HG02588 (cell line): ENCODE data around the gene HSD11B2.

ENCODE experiments used
- ATAC-seq: cut with Tn5 transposase; IDR thresholded peaks from one replicate; pipeline ENCODE4 v1.9.1; 2021; ENCODE audit warnings: mild to moderate bottlenecking, moderate library complexity; ENCODE audit not compliant: unreplicated experiment

Gene HSD11B2

DNA sequence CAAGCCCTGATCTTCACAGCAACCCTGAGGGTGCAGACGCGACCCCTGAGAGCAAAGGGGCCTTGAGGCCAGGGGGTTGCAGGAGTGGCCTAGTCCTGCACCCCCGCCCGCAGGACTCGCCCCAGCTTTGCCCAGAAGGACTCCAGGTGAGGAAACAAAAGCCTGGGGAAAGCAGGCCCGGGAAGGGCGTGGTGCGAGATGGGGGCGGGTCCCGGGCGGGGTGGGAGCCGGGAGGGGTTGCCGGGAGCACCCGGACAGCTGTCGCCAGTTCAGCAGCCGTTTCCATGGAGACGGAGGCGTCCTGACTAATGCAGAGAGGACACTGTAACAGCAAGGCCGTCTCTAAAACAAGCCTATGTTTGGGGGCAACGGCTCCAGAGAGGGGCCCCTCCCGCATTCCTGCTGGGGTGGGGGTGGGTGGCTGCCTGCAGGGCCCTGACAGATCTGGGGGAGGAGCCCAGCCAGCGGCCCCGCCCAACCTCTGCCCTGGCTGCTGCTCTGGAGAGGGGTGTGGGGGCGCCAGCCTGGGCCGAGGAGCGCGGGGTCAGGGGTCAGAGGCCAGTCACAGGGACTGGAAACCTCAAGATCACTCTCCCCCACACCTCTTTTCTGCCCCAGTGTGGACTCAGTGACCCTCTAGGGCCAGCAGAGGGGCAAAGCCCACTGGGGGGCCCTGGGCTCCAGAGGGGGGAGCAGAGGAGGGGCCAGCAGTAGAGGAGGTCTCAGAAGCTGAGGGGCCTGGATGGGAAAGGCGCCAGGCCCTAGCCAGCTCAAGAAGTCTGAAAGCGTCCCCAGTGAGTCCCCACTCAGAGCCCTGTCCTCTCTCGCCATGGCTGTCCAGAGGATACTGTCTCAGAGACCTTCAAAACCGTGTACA is 34.5 kb upstream of the HSD11B2 start:
- no peak for ATAC-seq

DNA sequence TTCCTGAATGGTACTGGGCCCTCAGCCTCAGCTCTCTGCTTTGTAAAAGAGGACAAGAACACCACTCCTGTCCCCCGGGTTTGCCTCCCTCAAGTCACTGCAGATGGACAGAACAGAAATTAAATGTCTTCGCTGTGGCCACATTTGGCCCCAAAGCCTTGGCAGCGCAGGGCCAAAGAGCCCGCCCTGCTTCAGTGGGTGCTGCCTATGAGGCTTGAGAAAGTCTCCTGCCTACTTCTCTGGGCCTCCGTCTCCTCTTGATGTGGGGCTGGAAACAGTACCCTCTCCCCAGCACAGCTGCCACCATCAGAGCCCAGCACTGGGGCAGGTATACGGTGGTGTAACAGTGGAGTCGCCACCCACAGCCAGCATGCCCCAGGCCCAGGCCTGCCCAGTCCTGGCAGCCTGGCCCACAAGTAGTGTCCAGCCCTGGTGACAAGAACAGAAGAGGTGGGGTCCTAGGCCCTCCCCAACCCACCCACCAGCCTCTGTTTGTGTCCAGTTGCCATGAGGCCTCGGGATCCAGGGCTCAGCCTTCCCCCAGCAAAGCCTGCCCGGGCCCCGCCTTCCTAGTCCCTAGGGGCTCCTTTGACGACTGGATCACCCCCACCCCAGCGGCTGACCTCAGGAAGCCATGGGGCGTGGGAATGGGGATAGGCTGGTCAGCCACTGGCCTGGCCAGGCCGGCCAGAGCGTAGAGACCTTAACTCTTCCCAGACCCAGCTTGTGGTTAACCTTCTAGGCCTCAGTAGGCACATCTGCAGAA is 33.7 kb upstream of the HSD11B2 start:
- ATAC-seq, result no peak

DNA sequence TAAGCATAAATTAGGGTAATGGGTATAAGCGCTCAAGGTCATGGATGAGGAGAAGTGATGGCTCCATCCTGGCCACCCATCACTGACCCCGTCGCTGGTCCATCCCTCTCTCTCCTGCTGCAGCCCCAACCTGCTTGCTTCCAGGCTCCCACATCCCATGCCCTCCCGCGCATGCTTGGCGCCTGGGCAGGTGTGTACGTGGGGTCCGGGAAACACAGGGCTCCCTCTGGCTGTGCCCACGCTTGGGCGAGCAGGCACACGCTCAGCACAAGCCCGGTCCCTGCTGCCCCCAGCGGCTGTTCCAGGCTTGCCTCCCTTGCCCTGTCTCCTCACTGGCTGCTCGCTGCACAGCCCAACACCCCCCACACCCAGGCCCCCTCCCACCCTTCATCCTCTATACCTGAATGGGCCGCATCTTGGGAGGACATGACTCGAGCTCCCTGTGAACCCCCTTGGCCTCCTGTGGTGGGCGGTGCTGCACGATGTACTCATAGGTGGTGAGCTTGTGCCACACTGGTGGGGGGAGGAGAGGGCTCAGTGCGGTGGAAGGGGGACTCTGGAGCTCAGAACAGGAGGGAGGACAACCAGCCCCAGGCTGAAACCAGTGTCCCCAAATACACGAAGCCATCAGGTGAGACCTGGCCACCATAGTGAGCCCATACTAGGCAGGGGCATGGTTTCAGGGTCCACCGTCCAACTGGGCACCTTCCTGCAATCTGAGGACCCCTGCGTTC is 32.9 kb upstream of the HSD11B2 start:
- ATAC-seq, result no peak

- ATAC-seq, result no peak
Measured at GRCh38 chr16:67398546-67399217, 32.2 kb upstream of the HSD11B2 start.

DNA sequence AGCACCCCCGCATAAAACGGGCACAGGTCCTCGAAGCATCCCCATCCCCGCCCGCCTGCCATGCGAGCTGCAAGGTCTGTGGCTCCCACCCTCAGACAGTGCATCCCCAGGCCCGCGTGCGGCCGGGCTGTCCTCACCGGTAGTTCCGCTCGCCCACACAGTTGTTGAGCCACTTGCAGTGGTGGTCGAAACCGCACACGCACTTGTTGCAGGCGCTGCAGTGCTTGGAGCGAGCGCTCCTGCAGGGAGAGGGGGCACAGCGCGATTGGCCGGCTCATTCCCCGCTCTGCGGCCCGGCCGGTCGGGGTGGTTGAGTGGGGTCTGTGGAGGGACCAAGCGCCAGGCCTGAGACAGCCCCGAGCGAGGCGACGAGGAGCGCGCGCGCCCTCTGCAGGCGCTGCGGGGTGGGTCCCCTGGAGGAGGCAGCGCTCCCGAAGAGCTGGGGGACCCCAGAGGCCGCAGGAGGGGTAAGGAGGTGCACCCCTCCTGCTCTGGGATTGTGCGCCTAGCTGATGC is 31.6 kb upstream of the HSD11B2 start:
- no peak for ATAC-seq

- no peak for ATAC-seq
Measured at GRCh38 chr16:67399749-67400704, 30.9 kb upstream of the HSD11B2 start.

DNA sequence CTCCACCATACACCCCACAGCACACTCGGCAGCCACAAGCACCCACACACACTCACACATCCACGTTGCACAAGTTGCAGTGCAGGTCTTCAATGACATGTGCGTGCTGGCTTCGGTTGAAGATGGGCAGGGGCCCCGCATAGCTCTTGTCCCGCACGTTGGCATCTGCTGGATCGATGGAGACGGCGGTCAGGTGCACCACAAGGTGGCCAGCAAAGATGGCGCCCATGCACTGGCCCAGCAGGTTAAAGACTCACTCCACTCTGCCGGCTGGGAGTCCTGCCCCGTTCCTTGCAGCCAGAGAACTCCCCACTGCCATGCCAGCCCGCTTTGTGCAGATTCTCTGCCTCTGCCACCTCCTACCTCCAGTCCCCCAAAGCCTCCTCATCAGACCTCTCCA is 30.0 kb upstream of the HSD11B2 start:
- ATAC-seq, result no peak

GRCh38 chr16:67403976-67404555 is 26.9 kb upstream of the HSD11B2 start:
- ATAC-seq, result no peak

DNA sequence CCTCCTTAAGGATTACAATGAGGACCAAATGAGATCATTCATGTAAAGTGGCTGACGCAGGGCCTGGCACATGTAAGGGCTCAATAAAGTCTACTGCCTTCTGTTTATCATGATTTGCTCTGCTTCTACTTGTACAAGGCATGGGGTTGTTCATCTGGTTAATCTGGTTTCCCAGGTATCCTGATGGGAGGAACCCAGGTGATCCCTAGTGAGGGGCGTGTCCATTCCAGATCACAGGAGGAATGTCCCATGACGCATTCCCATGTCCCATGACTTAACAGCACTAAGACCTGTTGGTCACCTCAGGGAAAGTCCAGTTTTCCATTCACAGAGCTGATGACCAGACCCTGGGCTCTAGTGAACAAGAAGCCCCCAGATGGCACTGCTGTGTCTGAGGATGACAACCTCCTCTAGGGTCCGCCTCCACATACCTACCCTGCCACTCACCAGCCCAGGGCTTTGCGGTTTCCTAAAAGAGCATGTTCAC is 26.1 kb upstream of the HSD11B2 start:
- ATAC-seq, result no peak

DNA sequence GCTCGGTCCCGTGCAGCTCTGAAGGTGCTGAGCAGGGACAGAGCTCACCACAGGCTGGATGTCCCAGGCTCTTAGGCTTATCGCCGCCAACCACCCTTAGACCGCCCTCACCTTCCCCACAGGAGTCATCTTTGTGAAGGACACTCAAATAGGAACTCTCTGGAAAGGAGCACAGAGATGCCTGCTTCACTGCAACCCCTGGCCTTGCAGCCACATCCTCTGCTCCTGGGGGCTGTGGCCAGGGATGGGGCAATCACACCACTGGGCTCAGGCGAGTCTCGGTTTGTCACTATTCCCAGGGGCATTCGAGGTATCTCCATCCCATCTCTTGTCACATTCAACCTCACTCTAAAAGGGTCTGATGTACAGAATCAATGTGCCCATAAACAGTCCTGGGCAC is 25.6 kb upstream of the HSD11B2 start:
- ATAC-seq, result no peak

GRCh38 chr16:67406111-67406971 is 24.6 kb upstream of the HSD11B2 start:
- no peak for ATAC-seq

DNA sequence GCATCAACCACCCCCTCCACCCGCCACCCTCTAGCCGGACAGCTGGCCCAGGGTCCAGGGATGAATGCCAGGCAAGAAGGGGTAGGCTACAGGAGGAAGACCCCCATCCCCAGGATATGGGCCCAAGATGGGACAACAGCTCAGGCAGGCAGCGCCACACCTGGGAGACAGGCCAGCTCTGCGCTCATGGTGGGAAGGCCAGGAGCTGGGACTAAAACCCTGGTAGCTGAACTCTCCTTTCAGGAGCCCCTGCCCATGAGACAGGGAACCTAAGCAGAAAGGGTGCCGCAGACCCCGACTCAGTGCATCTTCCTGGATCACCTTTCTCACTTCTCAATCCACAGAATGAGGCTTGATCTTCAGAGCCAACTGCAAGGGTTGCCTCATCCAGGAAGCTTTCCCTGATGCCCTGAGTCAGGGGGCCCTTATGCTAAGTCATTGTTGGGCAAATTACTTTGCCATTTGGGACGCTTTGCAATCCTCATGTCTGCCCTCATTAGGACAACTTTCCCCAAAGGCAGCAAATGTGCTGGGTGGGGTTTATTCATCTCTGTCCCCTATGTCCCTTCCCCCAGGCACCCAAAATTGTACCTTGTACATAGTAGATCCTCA is 23.6 kb upstream of the HSD11B2 start:
- ATAC-seq, result no peak

- no peak for ATAC-seq
Measured at GRCh38 chr16:67407788-67408452, 23.0 kb upstream of the HSD11B2 start.

DNA sequence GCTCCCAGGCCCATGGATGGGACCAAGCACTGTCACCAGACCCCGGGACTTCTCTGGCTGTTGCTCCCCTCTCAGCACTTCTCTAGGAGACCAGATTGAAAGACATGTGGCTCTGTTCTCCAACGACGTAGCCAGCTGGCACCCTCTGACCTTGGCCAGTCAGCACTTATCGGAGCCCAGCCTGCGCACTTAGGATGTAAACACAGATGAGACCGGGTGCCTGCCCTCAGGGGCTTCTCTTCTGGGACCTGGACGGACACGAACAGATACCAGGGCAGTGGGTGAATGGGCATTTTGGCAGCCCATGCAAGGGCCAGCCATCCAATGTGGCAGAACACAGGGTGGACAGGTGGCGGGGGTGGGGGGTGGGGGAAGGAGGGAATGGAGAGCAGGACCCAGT is 21.3 kb upstream of the HSD11B2 start:
- no peak for ATAC-seq

DNA sequence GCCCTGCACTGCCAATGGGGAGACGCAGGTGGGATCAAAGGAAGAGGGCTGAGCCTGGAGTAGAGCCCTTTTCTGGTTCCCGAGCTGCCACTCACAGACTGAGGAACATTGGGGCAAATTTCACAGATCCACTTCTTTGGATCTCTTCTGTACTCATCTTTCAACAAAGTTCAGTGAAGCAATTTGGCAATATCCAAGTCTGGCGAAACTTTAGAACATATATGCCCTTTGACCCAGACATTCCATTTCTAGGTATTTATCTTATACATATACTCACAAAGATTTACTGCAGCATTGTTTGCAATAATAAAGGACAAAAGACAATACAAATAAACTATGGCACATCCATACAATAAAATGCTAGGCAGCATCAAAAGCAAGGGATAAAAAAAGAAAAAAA is 19.6 kb upstream of the HSD11B2 start:
- ATAC-seq, result no peak

DNA sequence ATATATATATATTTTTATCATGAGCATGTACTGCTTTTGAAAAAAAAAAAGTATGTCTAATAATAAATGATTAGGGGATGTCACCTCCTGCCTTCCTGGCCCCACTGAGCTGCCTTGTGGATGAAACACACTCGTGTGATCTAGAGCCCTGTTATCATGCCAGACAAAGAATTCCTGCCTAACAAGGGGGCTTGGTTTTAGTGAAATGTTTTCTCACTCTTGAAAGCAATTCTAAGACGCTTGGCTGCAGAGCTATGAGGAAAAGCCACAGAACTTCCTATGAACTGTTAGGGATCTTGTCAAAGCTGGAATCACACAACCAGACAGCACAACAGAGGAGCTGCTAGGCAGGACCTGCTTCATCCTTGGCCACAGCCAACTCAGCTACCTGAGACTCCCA is 18.6 kb upstream of the HSD11B2 start:
- ATAC-seq, result no peak
